Ovary (tissue), 3 donors: Measurements from ENCODE around the gene FPGT.

ENCODE experiments used
- POLR2A ChIP-seq: fragments of 450-650 bp; IDR thresholded peaks from one replicate; pipeline ENCODE4 v1.6.1; 2017; ENCODE audit warnings: antibody characterized with exemption, mild to moderate bottlenecking, moderate library complexity
- TF ChIP-seq, protein P1 (sequence below), 3 donors: fragments of 450-650 bp in 2 of 3; fragments of 200-600 bp in 1 of 3; IDR thresholded peaks; one replicate each; pipeline versions ENCODE4 v1.5.1 to v1.8.0; 2016 to 2022; ENCODE audit warnings: antibody characterized with exemption in 3 of 3, mild to moderate bottlenecking in 1 of 3
- donor health status: DM: no; HTN: no; CAD: no.

DNA sequence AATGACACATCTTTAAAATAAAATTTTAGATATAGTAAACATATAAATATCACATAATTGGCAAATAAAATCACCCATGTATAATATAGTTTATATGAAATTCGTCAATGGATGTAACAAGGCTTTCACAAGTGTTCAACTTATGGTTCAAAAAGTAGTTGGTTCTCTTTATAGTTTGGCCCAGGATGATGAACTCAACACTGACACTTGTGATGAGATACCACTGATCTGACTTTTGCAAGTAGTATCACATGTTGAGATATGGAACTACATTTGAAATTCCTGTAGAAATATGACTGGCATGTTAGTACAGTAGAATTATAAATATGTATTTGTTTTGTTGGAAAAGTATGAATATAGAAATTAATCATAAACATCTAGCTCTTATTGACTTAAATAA lies 39.0 kb downstream of the FPGT start:
- TF ChIP-seq, protein P1, sequence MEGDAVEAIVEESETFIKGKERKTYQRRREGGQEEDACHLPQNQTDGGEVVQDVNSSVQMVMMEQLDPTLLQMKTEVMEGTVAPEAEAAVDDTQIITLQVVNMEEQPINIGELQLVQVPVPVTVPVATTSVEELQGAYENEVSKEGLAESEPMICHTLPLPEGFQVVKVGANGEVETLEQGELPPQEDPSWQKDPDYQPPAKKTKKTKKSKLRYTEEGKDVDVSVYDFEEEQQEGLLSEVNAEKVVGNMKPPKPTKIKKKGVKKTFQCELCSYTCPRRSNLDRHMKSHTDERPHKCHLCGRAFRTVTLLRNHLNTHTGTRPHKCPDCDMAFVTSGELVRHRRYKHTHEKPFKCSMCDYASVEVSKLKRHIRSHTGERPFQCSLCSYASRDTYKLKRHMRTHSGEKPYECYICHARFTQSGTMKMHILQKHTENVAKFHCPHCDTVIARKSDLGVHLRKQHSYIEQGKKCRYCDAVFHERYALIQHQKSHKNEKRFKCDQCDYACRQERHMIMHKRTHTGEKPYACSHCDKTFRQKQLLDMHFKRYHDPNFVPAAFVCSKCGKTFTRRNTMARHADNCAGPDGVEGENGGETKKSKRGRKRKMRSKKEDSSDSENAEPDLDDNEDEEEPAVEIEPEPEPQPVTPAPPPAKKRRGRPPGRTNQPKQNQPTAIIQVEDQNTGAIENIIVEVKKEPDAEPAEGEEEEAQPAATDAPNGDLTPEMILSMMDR (IDR thresholded peaks at IDR 0.05), result no peak
- TF ChIP-seq POLR2A, result no peak
